GM06990 (cell line): Measurements from ENCODE around the gene PTPN4.

Experiments
- DNase-seq: peaks from one replicate; pipeline ENCODE4 v3.0.0-alpha.2; 2011; ENCODE audit not compliant: insufficient read length; ENCODE audit errors: extremely low read depth
- H3K27me3 ChIP-seq: replicated peaks from 2 replicates; pipeline ENCODE4 v1.6.0; 2011; ENCODE audit warnings: low read length; ENCODE audit not compliant: control insufficient read depth, insufficient read depth
- H3K36me3 ChIP-seq: 2 replicates; pipeline ENCODE4 v1.5.1; 2011; ENCODE audit warnings: low read length; ENCODE audit not compliant: control insufficient read depth, insufficient read depth
- H3K4me3 ChIP-seq: replicated peaks from 2 replicates; pipeline ENCODE4 v1.5.1; 2011; ENCODE audit warnings: low read depth, mild to moderate bottlenecking, control low read depth, low read length
- CTCF ChIP-seq: IDR thresholded peaks from 2 replicates; pipeline ENCODE4 v1.5.1; 2011; ENCODE audit warnings: low read length, control low read depth, mild to moderate bottlenecking, inconsistent platforms; ENCODE audit not compliant: insufficient read depth, poor library complexity, severe bottlenecking

Gene PTPN4

GRCh38 chr2:119922699-119923098 lies 163.0 kb downstream of the PTPN4 start:
- H3K36me3 ChIP-seq, result no peaks in the 10 kb centered on the region
- H3K4me3 ChIP-seq, result no peak overlapping the region
- no peaks in the 10 kb centered on the region for H3K27me3 ChIP-seq
- no peak for DNase-seq
- TF ChIP-seq CTCF, result no peak

- no peaks in the 10 kb centered on the region for H3K27me3 ChIP-seq
- DNase-seq, result no peak
- H3K36me3 ChIP-seq, result no peaks in the 10 kb centered on the region
- no peak for TF ChIP-seq CTCF
- no peak overlapping the region for H3K4me3 ChIP-seq
Observed at GRCh38 chr2:119929537-119929936, 169.8 kb downstream of the PTPN4 start.

- DNase-seq, result no peak
- no peak for TF ChIP-seq CTCF
- Histone ChIP-seq H3K27me3 (no peaks in the 10 kb centered on the region), H3K4me3 (no peak overlapping the region), H3K36me3 (no peaks in the 10 kb centered on the region; the same call in 1 of the 2 replicates)
Observed at GRCh38 chr2:119932809-119933208, 173.1 kb downstream of the PTPN4 start.

- TF ChIP-seq CTCF, result no peak
- H3K27me3 ChIP-seq, result no peaks in the 10 kb centered on the region
- DNase-seq, result no peak
- H3K4me3 ChIP-seq, result no peak overlapping the region
- H3K36me3 ChIP-seq, result no peaks in the 10 kb centered on the region; the same call in 1 of the 2 replicates
Observed at GRCh38 chr2:119934319-119934718, 174.6 kb downstream of the PTPN4 start.

- TF ChIP-seq CTCF, result no peak
- Histone ChIP-seq H3K36me3 (no peaks in the 10 kb centered on the region; the same call in 1 of the 2 replicates), H3K27me3 (no peaks in the 10 kb centered on the region), H3K4me3 (no peak overlapping the region)
- no peak for DNase-seq
Observed at GRCh38 chr2:119937680-119938079, 178.0 kb downstream of the PTPN4 start.

GRCh38 chr2:119939915-119940314 lies 180.2 kb downstream of the PTPN4 start:
- no peak overlapping the region for H3K4me3 ChIP-seq
- no peaks in the 10 kb centered on the region for H3K27me3 ChIP-seq
- DNase-seq, result no peak
- H3K36me3 ChIP-seq, result no peaks in the 10 kb centered on the region; the same call in 1 of the 2 replicates
- TF ChIP-seq CTCF, result no peak
